RWPE2 (cell line): ENCODE data around the gene HOATZ.

ENCODE experiments used
- ATAC-seq: fragments of 200-7000 bp; cut with Tn5 transposase; 3 replicates; pipeline ENCODE4 v1.9.1; 2021; ENCODE audit warnings: low read depth
- DNase-seq: peaks from one replicate; pipeline ENCODE4 v3.0.0-alpha.2; 2020; ENCODE audit warnings: low spot score
- H3K27ac ChIP-seq: fragments of 450-650 bp; 2 replicates; pipeline ENCODE4 v1.5.1; 2017; ENCODE audit warnings: mild to moderate bottlenecking; ENCODE audit not compliant: poor library complexity, severe bottlenecking
- H3K27me3 ChIP-seq: fragments of 250-450 bp; sonication (Bioruptor Pico); 2 replicates; pipeline ENCODE4 v1.5.1; 2021; ENCODE audit warnings: mild to moderate bottlenecking, moderate library complexity; ENCODE audit not compliant: insufficient read depth, poor library complexity, severe bottlenecking
- H3K36me3 ChIP-seq: fragments of 250-450 bp; sonication (Bioruptor Pico); 2 replicates; pipeline ENCODE4 v1.5.1; 2020; ENCODE audit warnings: low read depth, mild to moderate bottlenecking, moderate library complexity
- H3K4me1 ChIP-seq: fragments of 250-450 bp; sonication (Bioruptor Pico); 2 replicates; pipeline ENCODE4 v1.5.1; 2021; ENCODE audit warnings: mild to moderate bottlenecking, moderate library complexity; ENCODE audit not compliant: insufficient read depth, poor library complexity, severe bottlenecking
- H3K4me3 ChIP-seq: fragments of 250-450 bp; sonication (Bioruptor Pico); 2 replicates; pipeline ENCODE4 v1.5.1; 2021; ENCODE audit warnings: mild to moderate bottlenecking, moderate library complexity; ENCODE audit not compliant: severe bottlenecking
- H3K9me3 ChIP-seq: fragments of 250-450 bp; sonication (Bioruptor Pico); 2 replicates; pipeline ENCODE4 v1.5.1; 2021; ENCODE audit warnings: mild to moderate bottlenecking, moderate library complexity; ENCODE audit not compliant: severe bottlenecking
- CTCF ChIP-seq: fragments of 450-650 bp; IDR thresholded peaks from one replicate; pipeline ENCODE4 v1.5.1; 2017; ENCODE audit warnings: mild to moderate bottlenecking, moderate library complexity; ENCODE audit not compliant: poor library complexity, severe bottlenecking

Gene HOATZ

DNA sequence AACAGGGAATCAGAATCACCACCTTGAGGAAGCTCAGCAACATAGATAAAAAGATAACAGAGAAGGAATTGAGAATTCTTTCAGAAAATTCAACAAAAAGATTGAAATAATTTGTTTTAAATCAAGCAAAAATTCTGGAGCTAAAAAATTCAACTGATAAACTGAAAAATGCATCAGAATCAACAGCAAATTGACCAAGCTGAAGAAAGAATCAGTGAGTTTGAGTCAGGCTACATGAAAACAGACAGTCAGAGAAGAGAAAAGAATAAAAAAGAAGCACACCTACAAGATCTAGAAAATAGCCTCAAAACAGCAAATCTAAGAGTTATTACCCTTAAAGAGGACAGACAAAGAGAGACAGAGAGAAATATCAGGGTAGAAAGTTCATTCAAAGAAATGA lies 31.1 kb upstream of the HOATZ start:
- no peak overlapping the region for H3K27ac ChIP-seq
- no peaks in the 10 kb centered on the region; the same call in 1 of the 2 replicates for H3K36me3 ChIP-seq
- no peaks in the 10 kb centered on the region for H3K4me1 ChIP-seq
- H3K9me3 ChIP-seq, result peaks cover 4% of the 10 kb centered on the region
- H3K4me3 ChIP-seq, result no peak overlapping the region
- no peak for TF ChIP-seq CTCF
- DNase-seq (no peak), ATAC-seq (no peak)
- H3K27me3 ChIP-seq, result no peaks in the 10 kb centered on the region

- TF ChIP-seq CTCF, result no peak
- DNase-seq (no peak), ATAC-seq (no peak)
- no peaks in the 10 kb centered on the region for H3K4me1 ChIP-seq
- peaks cover 5% of the 10 kb centered on the region for H3K9me3 ChIP-seq
- no peak overlapping the region for H3K27ac ChIP-seq
- no peaks in the 10 kb centered on the region for H3K36me3 ChIP-seq
- H3K27me3 ChIP-seq, result no peaks in the 10 kb centered on the region
- no peak overlapping the region for H3K4me3 ChIP-seq
Observed at GRCh38 chr11:111490496-111490895, 24.1 kb upstream of the HOATZ start.

- Histone ChIP-seq H3K36me3 (no peaks in the 10 kb centered on the region), H3K4me1 (no peaks in the 10 kb centered on the region), H3K27ac (no peak overlapping the region), H3K4me3 (no peak overlapping the region), H3K27me3 (no peaks in the 10 kb centered on the region), H3K9me3 (no peaks in the 10 kb centered on the region)
- ATAC-seq (no peak), DNase-seq (no peak)
- no peak for TF ChIP-seq CTCF
Observed at GRCh38 chr11:111494040-111494439, 20.5 kb upstream of the HOATZ start.

DNA sequence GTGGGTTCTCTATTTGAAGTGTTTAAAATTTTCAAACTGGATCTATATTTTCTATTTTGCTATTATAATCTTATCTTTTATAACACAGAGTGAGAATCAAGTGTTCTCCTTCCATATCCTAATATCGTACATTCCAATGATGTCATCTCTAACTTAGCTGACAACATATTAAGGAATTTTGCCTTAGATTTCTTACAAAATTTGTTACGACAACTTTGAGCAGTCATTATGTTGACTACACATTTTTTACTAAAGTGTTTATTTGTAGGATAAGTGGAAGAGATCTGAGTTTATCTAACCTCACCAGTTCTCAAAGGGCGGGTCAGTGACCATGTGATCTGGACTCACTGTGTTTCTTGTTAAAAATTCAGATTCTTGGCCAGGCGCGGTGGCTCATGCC lies 15.1 kb upstream of the HOATZ start:
- TF ChIP-seq CTCF, result no peak
- no peak overlapping the region for H3K27ac ChIP-seq
- H3K36me3 ChIP-seq, result no peaks in the 10 kb centered on the region

DNA sequence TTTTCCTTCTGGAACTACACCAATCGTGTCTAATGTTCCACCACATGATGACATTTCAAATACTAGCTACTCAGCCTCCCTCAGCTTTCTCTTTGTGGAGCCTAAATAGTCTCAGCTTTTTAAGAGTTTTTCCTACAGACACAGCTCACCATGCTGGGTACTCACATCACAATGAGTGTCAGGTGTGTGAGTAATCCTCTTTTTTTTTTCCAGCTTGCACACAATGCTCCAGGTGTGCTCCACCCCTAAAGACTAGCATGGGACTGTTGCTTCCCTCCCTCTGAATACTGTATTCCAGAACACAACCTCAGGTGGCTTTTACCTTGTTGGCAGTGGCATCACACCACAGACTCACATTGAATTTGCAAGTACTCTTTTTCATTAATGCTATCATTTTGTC lies 14.1 kb upstream of the HOATZ start:
- no peak for TF ChIP-seq CTCF
- ATAC-seq, result peak; percentile 64; the same call in 2 of the 3 replicates

More for the DNA sequence above, 15.1 kb upstream of the HOATZ start:
- Histone ChIP-seq H3K4me1 (no peaks in the 10 kb centered on the region), H3K27me3 (no peaks in the 10 kb centered on the region), H3K9me3 (no peaks in the 10 kb centered on the region), H3K4me3 (no peak overlapping the region)
- ATAC-seq (no peak), DNase-seq (no peak)

More for the DNA sequence above, 14.1 kb upstream of the HOATZ start:
- Histone ChIP-seq H3K36me3 (no peaks in the 10 kb centered on the region), H3K4me3 (no peak overlapping the region), H3K9me3 (no peaks in the 10 kb centered on the region), H3K27ac (no peak overlapping the region), H3K27me3 (no peaks in the 10 kb centered on the region), H3K4me1 (no peaks in the 10 kb centered on the region)
- DNase-seq, result no peak
